AG04449 (cell line): ENCODE measurements around the gene TXLNG.
"Not testable (repeated sequence)": the region's sequence is repeated elsewhere in the genome, so short reads cannot be mapped to it uniquely, and the experiment has no call there.

Experiments used
- CTCF ChIA-PET: fragments of 350-600 bp; formaldehyde crosslinking; extraction: SDS; loops from one replicate; lab custom pipeline; 2021; ENCODE audit warnings: antibody characterized with exemption; lab: Yijun Ruan, JAX
- POLR2A ChIA-PET: fragments of 400-600, 350-600 bp; formaldehyde crosslinking; extraction: SDS; loops from one replicate; lab custom pipeline; 2020; ENCODE audit warnings: antibody characterized with exemption, inconsistent platforms; lab: Yijun Ruan, JAX
- DNase-seq: peaks from one replicate; pipeline ENCODE4 v3.0.0-alpha.2; 2010; ENCODE audit warnings: low read depth, low spot score
- H3K4me3 ChIP-seq: 2 replicates; pipeline ENCODE4 v1.5.1; 2011; ENCODE audit warnings: low read depth, mild to moderate bottlenecking, control low read depth, low read length
- CTCF ChIP-seq: IDR thresholded peaks from one replicate; pipeline ENCODE4 v1.5.1; 2011; ENCODE audit warnings: mild to moderate bottlenecking, moderate library complexity, low read length, control low read depth, inconsistent platforms; ENCODE audit not compliant: insufficient read depth; ENCODE audit errors: missing control alignments

Gene TXLNG

GRCh38 chrX:16748425-16748824 lies 37.8 kb upstream of the TXLNG start:
- POLR2A ChIA-PET = no interaction called here
- CTCF ChIA-PET = no interaction called here
- no peak for DNase-seq
- H3K4me3 ChIP-seq = no peak overlapping the region
- TF ChIP-seq CTCF = no peak

- ChIA-PET POLR2A (interaction anchor here (0.6 kb wide), 1 partner anchor 1185 kb away, joined by 3 read pairs; no protein-coding TSS in a partner anchor), CTCF (no interaction called here)
- no peak for TF ChIP-seq CTCF
- no peak overlapping the region for H3K4me3 ChIP-seq
- no peak for DNase-seq
These were observed 36.1 kb upstream of the TXLNG start for GRCh38 chrX:16750136-16750535.

GRCh38 chrX:16754019-16754418 lies 32.2 kb upstream of the TXLNG start:
- ChIA-PET CTCF (interaction anchor here (1.0 kb wide), 1 partner anchor 15 kb away, joined by 4 read pairs; no protein-coding TSS in a partner anchor), POLR2A (no interaction called here)
- no peak for TF ChIP-seq CTCF
- no peak overlapping the region for H3K4me3 ChIP-seq
- DNase-seq = no peak

- no peak for TF ChIP-seq CTCF
- H3K4me3 ChIP-seq = no peak overlapping the region
- DNase-seq = no peak
- CTCF ChIA-PET = interaction anchor here (0.8 kb wide), 1 partner anchor 9 kb away, joined by 3 read pairs; no protein-coding TSS in a partner anchor
- POLR2A ChIA-PET = no interaction called here
These were observed 29.5 kb upstream of the TXLNG start for GRCh38 chrX:16756724-16757123.

GRCh38 chrX:16761500-16761899 lies 24.8 kb upstream of the TXLNG start:
- DNase-seq, CTCF ChIA-PET, POLR2A ChIA-PET, H3K4me3 ChIP-seq: not testable (repeated sequence)

- no peak overlapping the region for H3K4me3 ChIP-seq
- ChIA-PET POLR2A (no interaction called here), CTCF (no interaction called here)
- TF ChIP-seq CTCF = no peak
- DNase-seq = no peak
These were observed 23.7 kb upstream of the TXLNG start for GRCh38 chrX:16762579-16762978.

- ChIA-PET POLR2A (interaction anchor here (1.1 kb wide), 1 partner anchor 19 kb away, joined by 3 read pairs; no protein-coding TSS in a partner anchor), CTCF (interaction anchor here (1.0 to 1.2 kb wide), 2 partner anchors 9 to 21 kb away, joined by 3 to 4 read pairs; no protein-coding TSS in a partner anchor)
- no peak for TF ChIP-seq CTCF
- no peak for DNase-seq
- no peak overlapping the region for H3K4me3 ChIP-seq
These were observed 20.7 kb upstream of the TXLNG start for GRCh38 chrX:16765594-16765993.
